ENCODE measurements around the gene MATN1.

- TF ChIP-seq CTCF (IDR thresholded peaks at IDR 0.05; ENCODE audit: low read depth, low read length, missing input control), result no peak
- TF ChIP-seq FOXA1 (IDR thresholded peaks at IDR 0.05), result no peak
- TF ChIP-seq EGR1 (IDR thresholded peaks at IDR 0.05; ENCODE audit: low read depth in 2 of 2), result no peak
- TF ChIP-seq SP1 (IDR thresholded peaks at IDR 0.05), result no peak
- TF ChIP-seq REST (IDR thresholded peaks at IDR 0.05), result no peak
- TF ChIP-seq ATF3 (IDR thresholded peaks at IDR 0.05), result no peak
- no peak for TF ChIP-seq TAF1 (conservative IDR thresholded peaks at IDR 0.05)
- TF ChIP-seq NR2F2 (IDR thresholded peaks at IDR 0.05), result no peak
Measured at GRCh38 chr1:30743584-30744059, 20.2 kb upstream of the MATN1 start.
